ENCODE data around the gene AP1S3.

DNA sequence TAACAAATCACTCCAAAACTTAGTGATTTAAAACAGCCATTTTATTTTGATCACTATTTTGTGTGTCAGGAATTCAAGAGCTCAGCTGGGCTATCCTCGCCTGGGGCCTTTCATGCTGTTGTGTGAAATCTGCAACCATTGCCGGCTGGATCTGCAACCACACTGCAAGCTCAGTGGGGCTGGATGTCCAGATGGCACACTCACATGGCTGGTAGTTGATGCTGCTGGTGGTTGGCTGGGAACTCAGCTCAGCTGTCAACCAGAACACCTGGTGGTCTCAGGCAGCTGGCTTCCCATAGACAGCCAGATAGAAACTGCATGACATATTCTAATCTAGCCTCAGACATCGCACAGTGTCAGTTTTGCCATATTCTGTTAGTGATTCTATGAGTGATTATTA is 30.6 kb upstream of the AP1S3 start:
- TF ChIP-seq CTCF (IDR thresholded peaks at IDR 0.05) (no peak), EZH2 (IDR thresholded peaks at IDR 0.05) (no peak)
